ENCODE measurements around the gene CAPNS2. TPM values are rescaled to one million over a fixed set of nuclear protein-coding genes. Genes with fewer than 3 reads are reported as not detected.

Gene CAPNS2
- total RNA-seq, 2 experiments from 2014 or later, result not detected

GRCh38 chr16:55570159-55570558, 3.7 kb downstream of the CAPNS2 start:
- H3K27ac Mint-ChIP-seq, result no peak overlapping the region
- no peaks in the 10 kb centered on the region for H3K27me3 Mint-ChIP-seq
- H3K4me3 Mint-ChIP-seq, result no peak overlapping the region
- intact Hi-C loops (cut with micrococcal nuclease), result no loop called here
- H3K36me3 Mint-ChIP-seq, result no peaks in the 10 kb centered on the region
- no peaks in the 10 kb centered on the region for H3K4me1 Mint-ChIP-seq (ENCODE audit: low read depth)
- no peak for DNase-seq
- ChIA-PET POLR2A (no interaction called here), CTCF (no interaction called here)
- H3K9me3 Mint-ChIP-seq, result no peaks in the 10 kb centered on the region

DNA sequence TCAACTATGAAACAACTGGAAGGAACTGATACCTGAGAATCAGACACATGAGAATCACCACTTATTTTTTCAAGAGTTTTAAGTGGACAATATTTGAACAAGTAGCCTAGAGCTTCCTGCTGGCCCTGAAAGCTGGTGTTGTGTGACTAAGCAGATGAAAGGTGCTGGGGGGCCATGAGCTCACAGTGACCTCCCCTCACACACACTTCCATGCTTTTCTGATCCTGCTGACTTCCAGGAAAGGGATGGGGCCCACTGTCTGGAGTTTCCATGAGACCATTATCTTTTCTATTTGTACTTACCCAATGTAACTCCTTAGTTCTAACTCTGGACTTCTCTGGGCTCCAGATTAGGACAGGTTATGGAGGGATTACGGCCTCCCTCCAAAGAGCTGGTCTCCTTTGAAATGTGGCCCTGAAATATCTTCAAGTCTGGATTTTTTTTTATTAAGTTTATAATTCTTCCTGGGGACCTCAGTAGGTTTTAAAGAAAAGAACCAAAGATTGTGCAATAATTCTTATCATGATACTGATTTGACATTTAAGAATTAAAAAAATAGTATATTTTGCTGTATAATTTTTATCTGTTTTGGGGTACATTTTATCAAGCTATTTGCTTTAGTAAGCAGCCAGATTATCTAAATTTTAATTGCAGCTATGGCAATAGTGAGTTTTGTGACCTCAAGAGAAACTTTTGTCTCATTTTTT, 4.9 kb downstream of the CAPNS2 start:
- Mint-ChIP-seq H3K4me3 (no peak overlapping the region), H3K9me3 (no peaks in the 10 kb centered on the region), H3K27me3 (no peaks in the 10 kb centered on the region), H3K36me3 (no peaks in the 10 kb centered on the region), H3K27ac (no peak overlapping the region), H3K4me1 (ENCODE audit: low read depth) (no peaks in the 10 kb centered on the region)
- intact Hi-C loops (cut with micrococcal nuclease), result no loop called here
- no peak for DNase-seq
- POLR2A ChIA-PET, result no interaction called here
- CTCF ChIA-PET, result no interaction called here

DNA sequence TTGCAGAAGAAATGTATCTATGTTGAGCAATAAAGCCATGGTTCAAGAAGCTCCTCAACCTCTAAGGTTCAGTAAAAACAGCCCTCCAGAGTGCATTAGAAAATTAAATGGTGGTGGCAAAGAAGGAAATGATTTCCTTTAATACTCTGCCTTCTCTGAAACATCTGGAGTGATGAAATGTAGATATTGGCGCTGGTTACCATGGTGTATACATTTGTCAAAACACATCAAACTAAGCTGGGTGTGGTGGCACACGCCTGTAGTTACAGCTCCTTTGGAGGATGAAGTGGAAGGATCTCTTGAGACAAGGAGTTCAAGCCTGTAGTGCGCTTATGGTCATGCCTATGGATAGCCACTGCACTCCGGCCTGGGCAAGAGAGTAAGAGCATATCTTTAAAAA, 6.0 kb downstream of the CAPNS2 start:
- H3K9me3 Mint-ChIP-seq, result no peaks in the 10 kb centered on the region

GRCh38 chr16:55574811-55575210, 8.3 kb downstream of the CAPNS2 start:
- Mint-ChIP-seq H3K27me3 (no peaks in the 10 kb centered on the region), H3K9me3 (no peaks in the 10 kb centered on the region), H3K36me3 (no peaks in the 10 kb centered on the region), H3K4me3 (no peak overlapping the region), H3K4me1 (ENCODE audit: low read depth) (no peaks in the 10 kb centered on the region), H3K27ac (no peak overlapping the region)
- DNase-seq, result no peak
- ChIA-PET POLR2A (no interaction called here), CTCF (interaction anchor here (0.7 kb wide), 1 partner anchor 110 kb away, joined by 3 read pairs; no protein-coding TSS in a partner anchor)
- intact Hi-C loops (cut with micrococcal nuclease), result no loop called here

More for the DNA sequence above, 6.0 kb downstream of the CAPNS2 start:
- intact Hi-C loops (cut with micrococcal nuclease), result no loop called here
- no peak for DNase-seq
- ChIA-PET POLR2A (no interaction called here), CTCF (no interaction called here)
- Mint-ChIP-seq H3K4me3 (no peak overlapping the region), H3K27me3 (no peaks in the 10 kb centered on the region), H3K4me1 (ENCODE audit: low read depth) (no peaks in the 10 kb centered on the region), H3K27ac (no peak overlapping the region), H3K36me3 (no peaks in the 10 kb centered on the region)

DNA sequence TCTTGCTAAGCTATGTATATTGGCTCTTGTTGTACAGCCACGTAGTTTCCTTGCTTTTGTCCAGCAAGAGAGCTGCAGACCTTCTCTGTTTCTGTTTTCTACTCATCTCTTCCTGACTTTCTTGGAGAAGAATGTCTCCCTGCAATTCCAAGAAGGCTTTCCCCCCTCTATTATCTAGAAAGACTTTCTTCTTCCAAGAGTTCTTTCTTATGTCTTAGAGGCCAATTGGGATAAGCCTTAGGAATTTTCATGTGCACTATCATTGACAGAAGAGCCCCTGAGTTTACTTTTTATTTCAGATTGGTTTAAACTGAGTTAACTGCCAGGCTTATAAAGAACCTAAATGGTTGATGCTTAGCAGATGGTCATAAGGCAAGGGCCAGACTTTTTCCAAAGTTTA, 9.0 kb downstream of the CAPNS2 start:
- no peak overlapping the region for H3K27ac Mint-ChIP-seq
- ChIA-PET POLR2A (no interaction called here), CTCF (interaction anchor here (0.7 kb wide), 1 partner anchor 111 kb away, joined by 3 read pairs; no protein-coding TSS in a partner anchor)
- no peak for DNase-seq
- no peaks in the 10 kb centered on the region for H3K4me1 Mint-ChIP-seq (ENCODE audit: low read depth)
- H3K9me3 Mint-ChIP-seq, result no peaks in the 10 kb centered on the region
- H3K36me3 Mint-ChIP-seq, result no peaks in the 10 kb centered on the region
- H3K4me3 Mint-ChIP-seq, result no peak overlapping the region
- intact Hi-C loops (cut with micrococcal nuclease), result no loop called here
- H3K27me3 Mint-ChIP-seq, result no peaks in the 10 kb centered on the region

DNA sequence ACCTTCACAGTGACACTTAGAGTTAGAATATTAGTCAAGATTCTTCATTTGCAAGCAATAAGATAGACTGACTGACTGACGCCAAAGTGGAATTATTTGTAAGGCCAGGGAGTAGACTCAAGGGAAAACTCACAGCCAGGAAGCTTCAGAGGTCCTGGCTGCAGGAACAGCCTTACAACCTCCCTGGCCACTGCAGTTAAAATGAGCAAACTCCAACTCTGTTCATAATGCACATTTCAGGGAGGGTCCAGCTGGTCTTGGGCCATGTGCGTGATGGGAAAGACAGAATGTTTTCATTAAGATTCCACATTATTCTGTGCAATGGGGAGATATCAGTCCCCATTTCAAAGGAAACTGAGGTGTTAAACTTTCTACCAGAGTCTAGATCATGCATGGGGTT, 9.9 kb downstream of the CAPNS2 start:
- Mint-ChIP-seq H3K4me1 (ENCODE audit: low read depth) (no peaks in the 10 kb centered on the region), H3K4me3 (no peak overlapping the region), H3K27me3 (no peaks in the 10 kb centered on the region), H3K27ac (no peak overlapping the region), H3K36me3 (no peaks in the 10 kb centered on the region), H3K9me3 (no peaks in the 10 kb centered on the region)
- POLR2A ChIA-PET, result no interaction called here
- CTCF ChIA-PET, result interaction anchor here (1.2 kb wide), 1 partner anchor 111 kb away, joined by 3 read pairs; no protein-coding TSS in a partner anchor
- DNase-seq, result no peak
- intact Hi-C loops (cut with micrococcal nuclease), result no loop called here

DNA sequence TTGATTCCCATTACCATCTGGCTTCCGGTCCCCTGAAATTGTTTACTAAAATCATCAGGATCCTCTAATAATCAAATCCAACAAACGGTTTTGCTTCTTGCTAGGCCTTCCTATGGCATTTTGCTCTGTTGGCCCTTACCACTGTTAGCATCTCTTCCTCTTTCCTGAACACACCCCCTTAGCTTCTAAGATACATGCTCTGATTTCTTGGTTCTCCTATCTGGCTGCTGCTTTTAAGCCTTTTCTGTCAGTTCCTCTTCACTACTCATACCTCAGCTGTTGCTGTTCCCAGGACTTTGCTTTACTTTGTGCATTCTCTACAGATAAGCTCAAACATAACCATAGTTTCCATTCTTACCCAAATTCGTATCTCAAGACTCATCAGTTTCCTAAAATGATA, 11.4 kb downstream of the CAPNS2 start:
- Mint-ChIP-seq H3K4me1 (ENCODE audit: low read depth) (no peaks in the 10 kb centered on the region), H3K9me3 (no peaks in the 10 kb centered on the region), H3K27ac (no peak overlapping the region), H3K36me3 (no peaks in the 10 kb centered on the region), H3K27me3 (no peaks in the 10 kb centered on the region), H3K4me3 (no peak overlapping the region)
- ChIA-PET POLR2A (no interaction called here), CTCF (no interaction called here)
- intact Hi-C loops (cut with micrococcal nuclease), result no loop called here
- DNase-seq, result no peak

- Mint-ChIP-seq H3K27me3 (peaks cover 8% of the 10 kb centered on the region), H3K4me1 (ENCODE audit: low read depth) (no peaks in the 10 kb centered on the region), H3K9me3 (no peaks in the 10 kb centered on the region), H3K4me3 (no peak overlapping the region), H3K27ac (no peak overlapping the region), H3K36me3 (no peaks in the 10 kb centered on the region)
- POLR2A ChIA-PET, result no interaction called here
- DNase-seq, result no peak
- CTCF ChIA-PET, result no interaction called here
- intact Hi-C loops (cut with micrococcal nuclease), result no loop called here
Measured at GRCh38 chr16:55585631-55586030, 19.1 kb downstream of the CAPNS2 start.

GRCh38 chr16:55588799-55589198, 22.3 kb downstream of the CAPNS2 start:
- ChIA-PET POLR2A (no interaction called here), CTCF (no interaction called here)
- H3K27ac Mint-ChIP-seq, result no peak overlapping the region
- intact Hi-C loops (cut with micrococcal nuclease), result no loop called here
- H3K27me3 Mint-ChIP-seq, result peaks cover 18% of the 10 kb centered on the region
- no peaks in the 10 kb centered on the region for H3K36me3 Mint-ChIP-seq
- no peaks in the 10 kb centered on the region for H3K9me3 Mint-ChIP-seq
- no peak for DNase-seq
- H3K4me3 Mint-ChIP-seq, result no peak overlapping the region
- H3K4me1 Mint-ChIP-seq (ENCODE audit: low read depth), result no peaks in the 10 kb centered on the region

GRCh38 chr16:55592306-55592705, 25.8 kb downstream of the CAPNS2 start:
- H3K9me3 Mint-ChIP-seq, result no peaks in the 10 kb centered on the region
- H3K4me3 Mint-ChIP-seq, result no peak overlapping the region
- POLR2A ChIA-PET, result no interaction called here
- peaks cover 19% of the 10 kb centered on the region for H3K27me3 Mint-ChIP-seq
- H3K36me3 Mint-ChIP-seq, result no peaks in the 10 kb centered on the region
- intact Hi-C loops (cut with micrococcal nuclease), result no loop called here
- CTCF ChIA-PET, result no interaction called here
- DNase-seq, result no peak
- no peaks in the 10 kb centered on the region for H3K4me1 Mint-ChIP-seq (ENCODE audit: low read depth)
- H3K27ac Mint-ChIP-seq, result no peak overlapping the region

DNA sequence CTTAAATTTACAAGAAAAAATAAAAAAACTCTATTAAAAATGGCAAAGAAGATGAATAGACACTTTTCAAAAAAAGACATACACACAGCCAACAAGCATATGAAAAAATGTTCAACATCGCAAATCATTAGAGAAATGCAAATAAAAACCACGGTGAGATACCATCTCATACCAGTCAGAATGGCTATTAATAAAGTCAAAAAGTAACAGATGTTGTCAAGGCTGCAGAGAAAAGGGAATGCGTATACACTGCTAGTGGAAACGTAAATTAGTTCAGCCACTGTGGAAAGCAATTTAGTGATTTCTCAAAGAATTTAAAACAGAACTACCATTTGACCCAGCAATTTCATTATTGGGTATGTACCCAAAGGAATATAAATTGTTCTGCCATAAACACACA, 31.4 kb downstream of the CAPNS2 start:
- Mint-ChIP-seq H3K4me1 (ENCODE audit: low read depth) (no peaks in the 10 kb centered on the region), H3K4me3 (no peak overlapping the region), H3K36me3 (no peaks in the 10 kb centered on the region), H3K27ac (no peak overlapping the region), H3K9me3 (no peaks in the 10 kb centered on the region), H3K27me3 (peaks cover 8% of the 10 kb centered on the region)
- ChIA-PET CTCF (no interaction called here), POLR2A (no interaction called here)
- no peak for DNase-seq
- intact Hi-C loops (cut with micrococcal nuclease), result no loop called here

GRCh38 chr16:55605754-55606336, 39.4 kb downstream of the CAPNS2 start:
- no peaks in the 10 kb centered on the region for H3K4me1 Mint-ChIP-seq (ENCODE audit: low read depth)
- ChIA-PET POLR2A (no interaction called here), CTCF (no interaction called here)
- no peaks in the 10 kb centered on the region for H3K27me3 Mint-ChIP-seq
- H3K9me3 Mint-ChIP-seq, result peaks cover 2% of the 10 kb centered on the region
- no peaks in the 10 kb centered on the region for H3K36me3 Mint-ChIP-seq
- no peak for DNase-seq
- no peak overlapping the region for H3K27ac Mint-ChIP-seq
- intact Hi-C loops (cut with micrococcal nuclease), result no loop called here
- no peak overlapping the region for H3K4me3 Mint-ChIP-seq

GRCh38 chr16:55613613-55614335, 47.3 kb downstream of the CAPNS2 start:
- CTCF ChIA-PET, result no interaction called here
- Mint-ChIP-seq H3K4me3 (no peak overlapping the region), H3K27me3 (peaks cover 12% of the 10 kb centered on the region), H3K4me1 (ENCODE audit: low read depth) (no peaks in the 10 kb centered on the region), H3K9me3 (peaks cover 2% of the 10 kb centered on the region), H3K36me3 (no peaks in the 10 kb centered on the region), H3K27ac (no peak overlapping the region)
- DNase-seq, result no peak
- POLR2A ChIA-PET, result no interaction called here
- intact Hi-C loops (cut with micrococcal nuclease), result no loop called here
